Measurements from ENCODE around the gene SIRT2. TPM values are rescaled to one million over a fixed set of nuclear protein-coding genes. Genes with fewer than 3 reads are reported as not detected.

The SIRT2 gene
- total and polyA plus RNA-seq, 2 of the 8 experiments (the other 6 are each of a cell fraction or from before 2014, with no cell fraction given): 6.5 to 10.0 TPM

GRCh38 chr19:38922482-38922881 lies 23.1 kb upstream of the SIRT2 start:
- Histone ChIP-seq H2BK120ac (replicated peaks; ENCODE audit: low read depth, low read length) (no peak overlapping the region), H2AFZ (ENCODE audit: low read length) (no peak overlapping the region), H3K18ac (ENCODE audit: extremely low read depth, low read length) (no peak overlapping the region), H2BK15ac (ENCODE audit: low read length) (no peak overlapping the region), H3K56ac (replicated peaks; ENCODE audit: insufficient read length, low read depth, low read length) (no peak overlapping the region), H4K20me1 (replicated peaks in 1 of 2; ENCODE audit: control insufficient read depth in 1 of 2, insufficient read depth in 2 of 2, low read length in 2 of 2) (peaks cover 0 to 11% of the 10 kb centered on the region in 2 experiments), H3K4me1 (replicated peaks in 1 of 4; ENCODE audit: control insufficient read depth in 3 of 4, insufficient read depth in 4 of 4, low read length in 3 of 4) (no peaks in the 10 kb centered on the region), H3K23me2 (ENCODE audit: low read depth, low read length) (peaks cover 6% of the 10 kb centered on the region; the same call in 1 of the 2 replicates), H3K79me2 (ENCODE audit: control insufficient read depth in 1 of 2, insufficient read depth in 2 of 2, low read length in 2 of 2) (peaks cover 0 to 4% of the 10 kb centered on the region in 2 experiments; a peak in 2 of 4 replicates), H3K23ac (ENCODE audit: insufficient read length) (no peak overlapping the region), H3K27ac (ENCODE audit: low read depth, low read length) (no peak overlapping the region), H3K36me3 (ENCODE audit: control insufficient read depth in 2 of 4, insufficient read depth in 4 of 4, low read length in 3 of 4) (peaks cover 10 to 44% (median 25%) of the 10 kb centered on the region in 4 experiments), H3K4ac (replicated peaks; ENCODE audit: insufficient read length, low read depth, low read length) (no peak overlapping the region), H3K79me1 (ENCODE audit: low read depth, low read length) (peaks cover 3% of the 10 kb centered on the region), H2AK5ac (ENCODE audit: low read depth, low read length) (no peak overlapping the region), H3K4me2 (ENCODE audit: insufficient read depth in 1 of 2, low read depth in 2 of 2, low read length in 2 of 2) (no peak overlapping the region), H4K8ac (ENCODE audit: extremely low read depth, insufficient read depth, low read length) (no peak overlapping the region), H3K9me3 (ENCODE audit: insufficient read depth in 2 of 2, low read depth in 1 of 2, low read length in 1 of 2) (no peaks in the 10 kb centered on the region), H3K27me3 (replicated peaks in 1 of 4; ENCODE audit: control insufficient read depth in 3 of 4, extremely low read depth in 1 of 4, insufficient read depth in 3 of 4, low read length in 3 of 4) (no peaks in the 10 kb centered on the region), H3K4me3 (ENCODE audit: extremely low read depth in 1 of 4, insufficient read depth in 2 of 4, low read depth in 3 of 4, low read length in 4 of 4) (no peak overlapping the region), H4K5ac (ENCODE audit: insufficient read length, low read depth, low read length) (no peak overlapping the region), H2BK5ac (ENCODE audit: low read depth, low read length) (no peak overlapping the region), H2BK20ac (ENCODE audit: low read length) (no peak overlapping the region), H4K91ac (replicated peaks; ENCODE audit: insufficient read length, low read length) (no peak overlapping the region), H2BK12ac (ENCODE audit: low read depth, low read length) (no peak overlapping the region), H3K9ac (replicated peaks in 1 of 4; ENCODE audit: extremely low read depth in 1 of 4, low read depth in 3 of 4, low read length in 3 of 4) (no peak overlapping the region), H3K14ac (ENCODE audit: insufficient read length) (no peak overlapping the region)
- WGBS, 2 experiments (ENCODE audit: extremely low coverage in 1 of 2, insufficient coverage in 1 of 2, insufficient read length in 1 of 2, insufficient replicate concordance in 2 of 2, low coverage in 1 of 2, low lambda C conversion rate in 2 of 2, missing lambda C conversion rate in 1 of 2): 90% methylated on average over 5 of the region's 5 CpGs; no CpG with 5 or more reads in 1 of the 2 experiments
- TF ChIP-seq ASH2L (IDR thresholded peaks at IDR 0.05; ENCODE audit: low read length) (no peak), TAF1 (IDR thresholded peaks at IDR 0.05; ENCODE audit: low read depth, low read length) (no peak)
- FAIRE-seq (no peak), DNase-seq (ENCODE audit: low read depth in 1 of 2, low spot score in 2 of 2) (no peak)
- POLR2A ChIA-PET (ENCODE audit: partially characterized antibody): interaction anchor here (0.9 to 1.8 kb wide), 3 partner anchors 8 to 14 kb away, joined by 3 to 9 read pairs (median 7); partner anchors contain the start of genes CCER2, MRPS12 and SARS2
- CTCF ChIA-PET (ENCODE audit: partially characterized antibody): no interaction called here

Measured in H1 (cell line).